ENCODE results near the gene ATP2A2. TPM values are rescaled to one million over a fixed set of nuclear protein-coding genes. Genes with fewer than 3 reads are reported as not detected.

The ATP2A2 gene
- total RNA-seq, 1 donor from 2014 or later = 515 TPM

GRCh38 chr12:110344657-110345056 lies 63.6 kb downstream of the ATP2A2 start:
- Histone ChIP-seq H3K9ac (ENCODE audit: low read depth in 1 of 3, low read length in 3 of 3) (no peak overlapping the region), H3K27ac (ENCODE audit: low read depth, low read length) (peak overlapping the region; percentile 21), H3K9me3 (ENCODE audit: control insufficient read depth in 3 of 3, low read length in 3 of 3) (no peaks in the 10 kb centered on the region), H3K4me1 (ENCODE audit: control insufficient read depth in 3 of 3, insufficient read depth in 3 of 3, low read length in 3 of 3) (peaks cover 0 to 16% (median 9%) of the 10 kb centered on the region in 3 donors), H3K27me3 (ENCODE audit: control insufficient read depth in 3 of 3, insufficient read depth in 3 of 3, low read length in 3 of 3) (no peaks in the 10 kb centered on the region), H3K4me3 (ENCODE audit: low read length in 3 of 3) (no peak overlapping the region), H3K36me3 (ENCODE audit: control insufficient read depth in 3 of 3, insufficient read depth in 3 of 3, low read length in 3 of 3) (peaks cover 88 to 91% (median 90%) of the 10 kb centered on the region in 3 donors)

GRCh38 chr12:110345176-110345661 lies 64.2 kb downstream of the ATP2A2 start:
- H3K9ac ChIP-seq (ENCODE audit: low read depth in 1 of 3, low read length in 3 of 3) = no peak overlapping the region
- no peaks in the 10 kb centered on the region for H3K27me3 ChIP-seq (ENCODE audit: control insufficient read depth in 3 of 3, insufficient read depth in 3 of 3, low read length in 3 of 3)
- H3K36me3 ChIP-seq (ENCODE audit: control insufficient read depth in 3 of 3, insufficient read depth in 3 of 3, low read length in 3 of 3) = peaks cover 90 to 94% (median 92%) of the 10 kb centered on the region in 3 donors
- peak overlapping the region; percentile 21 for H3K27ac ChIP-seq (ENCODE audit: low read depth, low read length)
- H3K4me1 ChIP-seq (ENCODE audit: control insufficient read depth in 3 of 3, insufficient read depth in 3 of 3, low read length in 3 of 3) = peaks cover 0 to 16% (median 9%) of the 10 kb centered on the region in 3 donors
- peak overlapping the region in 1 of 3 donors; percentile 22 for H3K4me3 ChIP-seq (ENCODE audit: low read length in 3 of 3)
- H3K9me3 ChIP-seq (ENCODE audit: control insufficient read depth in 3 of 3, low read length in 3 of 3) = no peaks in the 10 kb centered on the region

GRCh38 chr12:110345963-110346362 lies 64.9 kb downstream of the ATP2A2 start:
- H3K4me1 ChIP-seq (ENCODE audit: control insufficient read depth in 3 of 3, insufficient read depth in 3 of 3, low read length in 3 of 3) = peaks cover 0 to 16% (median 9%) of the 10 kb centered on the region in 3 donors
- H3K27ac ChIP-seq (ENCODE audit: low read depth, low read length) = no peak overlapping the region
- H3K36me3 ChIP-seq (ENCODE audit: control insufficient read depth in 3 of 3, insufficient read depth in 3 of 3, low read length in 3 of 3) = peaks cover 88 to 90% (median 89%) of the 10 kb centered on the region in 3 donors
- H3K4me3 ChIP-seq (ENCODE audit: low read length in 3 of 3) = no peak overlapping the region
- H3K27me3 ChIP-seq (ENCODE audit: control insufficient read depth in 3 of 3, insufficient read depth in 3 of 3, low read length in 3 of 3) = no peaks in the 10 kb centered on the region
- H3K9me3 ChIP-seq (ENCODE audit: control insufficient read depth in 3 of 3, low read length in 3 of 3) = no peaks in the 10 kb centered on the region
- no peak overlapping the region for H3K9ac ChIP-seq (ENCODE audit: low read depth in 1 of 3, low read length in 3 of 3)

- Histone ChIP-seq H3K36me3 (ENCODE audit: control insufficient read depth in 3 of 3, insufficient read depth in 3 of 3, low read length in 3 of 3) (peaks cover 74 to 79% (median 76%) of the 10 kb centered on the region in 3 donors), H3K4me1 (ENCODE audit: control insufficient read depth in 3 of 3, insufficient read depth in 3 of 3, low read length in 3 of 3) (peaks cover 0 to 12% (median 9%) of the 10 kb centered on the region in 3 donors), H3K27ac (ENCODE audit: low read depth, low read length) (no peak overlapping the region), H3K9ac (ENCODE audit: low read depth in 1 of 3, low read length in 3 of 3) (no peak overlapping the region), H3K9me3 (ENCODE audit: control insufficient read depth in 3 of 3, low read length in 3 of 3) (no peaks in the 10 kb centered on the region), H3K27me3 (ENCODE audit: control insufficient read depth in 3 of 3, insufficient read depth in 3 of 3, low read length in 3 of 3) (no peaks in the 10 kb centered on the region), H3K4me3 (ENCODE audit: low read length in 3 of 3) (no peak overlapping the region)
These were observed 66.7 kb downstream of the ATP2A2 start for GRCh38 chr12:110347767-110348166.

- H3K27me3 ChIP-seq (ENCODE audit: control insufficient read depth in 3 of 3, insufficient read depth in 3 of 3, low read length in 3 of 3) = no peaks in the 10 kb centered on the region
- H3K9me3 ChIP-seq (ENCODE audit: control insufficient read depth in 3 of 3, low read length in 3 of 3) = no peaks in the 10 kb centered on the region
- peaks cover 67 to 71% (median 68%) of the 10 kb centered on the region in 3 donors for H3K36me3 ChIP-seq (ENCODE audit: control insufficient read depth in 3 of 3, insufficient read depth in 3 of 3, low read length in 3 of 3)
- H3K4me1 ChIP-seq (ENCODE audit: control insufficient read depth in 3 of 3, insufficient read depth in 3 of 3, low read length in 3 of 3) = peaks cover 0 to 12% (median 9%) of the 10 kb centered on the region in 3 donors
- no peak overlapping the region for H3K27ac ChIP-seq (ENCODE audit: low read depth, low read length)
- H3K9ac ChIP-seq (ENCODE audit: low read depth in 1 of 3, low read length in 3 of 3) = peak overlapping the region in 1 of 3 donors; percentile 16
- no peak overlapping the region for H3K4me3 ChIP-seq (ENCODE audit: low read length in 3 of 3)
These were observed 67.5 kb downstream of the ATP2A2 start for GRCh38 chr12:110348431-110349059.

GRCh38 chr12:110349096-110349495 lies 68.0 kb downstream of the ATP2A2 start:
- Histone ChIP-seq H3K4me1 (ENCODE audit: control insufficient read depth in 3 of 3, insufficient read depth in 3 of 3, low read length in 3 of 3) (peaks cover 0 to 12% (median 7%) of the 10 kb centered on the region in 3 donors), H3K9ac (ENCODE audit: low read depth in 1 of 3, low read length in 3 of 3) (peak overlapping the region in 1 of 3 donors; percentile 16), H3K36me3 (ENCODE audit: control insufficient read depth in 3 of 3, insufficient read depth in 3 of 3, low read length in 3 of 3) (peaks cover 62 to 65% (median 63%) of the 10 kb centered on the region in 3 donors), H3K27ac (ENCODE audit: low read depth, low read length) (no peak overlapping the region), H3K9me3 (ENCODE audit: control insufficient read depth in 3 of 3, low read length in 3 of 3) (no peaks in the 10 kb centered on the region), H3K4me3 (ENCODE audit: low read length in 3 of 3) (no peak overlapping the region), H3K27me3 (ENCODE audit: control insufficient read depth in 3 of 3, insufficient read depth in 3 of 3, low read length in 3 of 3) (no peaks in the 10 kb centered on the region)

- peaks cover 56 to 60% (median 57%) of the 10 kb centered on the region in 3 donors for H3K36me3 ChIP-seq (ENCODE audit: control insufficient read depth in 3 of 3, insufficient read depth in 3 of 3, low read length in 3 of 3)
- no peak overlapping the region for H3K4me3 ChIP-seq (ENCODE audit: low read length in 3 of 3)
- no peak overlapping the region for H3K27ac ChIP-seq (ENCODE audit: low read depth, low read length)
- H3K27me3 ChIP-seq (ENCODE audit: control insufficient read depth in 3 of 3, insufficient read depth in 3 of 3, low read length in 3 of 3) = no peaks in the 10 kb centered on the region
- peaks cover 0 to 7% (median 7%) of the 10 kb centered on the region in 3 donors for H3K4me1 ChIP-seq (ENCODE audit: control insufficient read depth in 3 of 3, insufficient read depth in 3 of 3, low read length in 3 of 3)
- no peaks in the 10 kb centered on the region for H3K9me3 ChIP-seq (ENCODE audit: control insufficient read depth in 3 of 3, low read length in 3 of 3)
- H3K9ac ChIP-seq (ENCODE audit: low read depth in 1 of 3, low read length in 3 of 3) = no peak overlapping the region
These were observed 68.6 kb downstream of the ATP2A2 start for GRCh38 chr12:110349514-110350151.

GRCh38 chr12:110351119-110351518 lies 70.1 kb downstream of the ATP2A2 start:
- H3K27ac ChIP-seq (ENCODE audit: low read depth, low read length) = no peak overlapping the region
- peaks cover 0 to 2% (median 1%) of the 10 kb centered on the region in 3 donors for H3K4me1 ChIP-seq (ENCODE audit: control insufficient read depth in 3 of 3, insufficient read depth in 3 of 3, low read length in 3 of 3)
- H3K9ac ChIP-seq (ENCODE audit: low read depth in 1 of 3, low read length in 3 of 3) = no peak overlapping the region
- peaks cover 41 to 45% (median 43%) of the 10 kb centered on the region in 3 donors for H3K36me3 ChIP-seq (ENCODE audit: control insufficient read depth in 3 of 3, insufficient read depth in 3 of 3, low read length in 3 of 3)
- H3K4me3 ChIP-seq (ENCODE audit: low read length in 3 of 3) = no peak overlapping the region
- no peaks in the 10 kb centered on the region for H3K9me3 ChIP-seq (ENCODE audit: control insufficient read depth in 3 of 3, low read length in 3 of 3)
- H3K27me3 ChIP-seq (ENCODE audit: control insufficient read depth in 3 of 3, insufficient read depth in 3 of 3, low read length in 3 of 3) = no peaks in the 10 kb centered on the region

- Histone ChIP-seq H3K4me3 (ENCODE audit: low read length in 3 of 3) (no peak overlapping the region), H3K36me3 (ENCODE audit: control insufficient read depth in 3 of 3, insufficient read depth in 3 of 3, low read length in 3 of 3) (peaks cover 33 to 36% (median 34%) of the 10 kb centered on the region in 3 donors), H3K27ac (ENCODE audit: low read depth, low read length) (no peak overlapping the region), H3K4me1 (ENCODE audit: control insufficient read depth in 3 of 3, insufficient read depth in 3 of 3, low read length in 3 of 3) (peaks cover 0 to 2% (median 0%) of the 10 kb centered on the region in 3 donors), H3K9ac (ENCODE audit: low read depth in 1 of 3, low read length in 3 of 3) (no peak overlapping the region), H3K27me3 (ENCODE audit: control insufficient read depth in 3 of 3, insufficient read depth in 3 of 3, low read length in 3 of 3) (no peaks in the 10 kb centered on the region), H3K9me3 (ENCODE audit: control insufficient read depth in 3 of 3, low read length in 3 of 3) (no peaks in the 10 kb centered on the region)
These were observed 71.4 kb downstream of the ATP2A2 start for GRCh38 chr12:110352401-110352800.
